ENCODE data around the gene GLMP.

Gene GLMP

DNA sequence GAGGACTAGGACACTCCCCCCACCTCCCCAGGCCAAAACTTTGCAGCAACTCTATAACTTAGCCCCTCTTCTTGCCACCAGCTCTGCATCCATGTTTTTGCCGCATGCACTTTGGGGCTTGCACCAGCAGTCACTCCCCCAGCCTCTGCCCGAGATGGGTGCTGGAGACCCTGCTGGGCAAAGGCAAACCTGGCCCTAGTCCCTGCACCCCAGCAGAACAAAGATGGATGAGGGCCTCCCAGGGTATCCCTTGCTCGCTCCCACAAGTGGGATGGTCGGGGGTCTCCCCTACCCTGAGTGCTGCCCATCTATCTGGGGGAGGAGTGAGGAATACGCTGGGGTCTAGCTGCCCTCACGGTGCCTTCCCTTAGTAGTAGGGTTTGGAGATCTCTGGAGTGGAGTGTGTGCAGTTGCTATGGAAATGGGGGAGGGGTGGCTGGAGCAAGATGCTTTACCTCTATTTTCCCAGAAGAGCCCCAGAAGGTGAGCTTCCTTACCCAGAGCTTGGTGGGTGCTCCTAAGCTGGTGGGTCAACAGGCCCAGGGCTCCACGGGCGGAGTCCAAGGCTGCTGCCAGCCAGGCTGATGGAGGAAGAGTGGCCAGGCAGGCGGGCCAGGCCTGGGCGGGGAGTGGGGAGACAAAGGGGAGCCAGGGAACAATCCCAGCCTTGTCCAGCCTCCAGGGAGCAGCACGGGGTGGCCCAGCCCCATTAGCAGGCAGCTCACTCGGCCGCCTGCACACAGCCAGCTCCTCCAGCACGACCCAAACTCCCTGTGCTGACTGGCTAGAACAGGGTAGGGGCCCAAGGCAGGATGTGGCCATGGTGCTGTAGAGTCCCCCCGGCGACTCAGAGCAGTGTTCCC is 47.8 kb downstream of the GLMP start, which contains the start of gene PAQR6:
Gene PAQR6 (minus strand): TSS at position 597 of the 863 bp plus-strand sequence. CDS start 1,325 bp downstream, outside the sequence.
- peaks cover 7% of the 10 kb centered on the region for H3K27me3 ChIP-seq (replicated peaks; ENCODE audit: control insufficient read depth, insufficient read depth, low read length)
- H3K4me1 ChIP-seq (ENCODE audit: control insufficient read depth, insufficient read depth, low read length) = peaks cover 11% of the 10 kb centered on the region
- H3K36me3 ChIP-seq (ENCODE audit: control insufficient read depth, insufficient read depth, low read length, severe bottlenecking) = peaks cover 38% of the 10 kb centered on the region
- no peak within 1 kb of the TSS for H3K9ac ChIP-seq (ENCODE audit: low read length)
- no peak for DNase-seq (ENCODE audit: low read depth)
- no peaks in the 10 kb centered on the region for H3K9me3 ChIP-seq (ENCODE audit: control insufficient read depth, low read length)
- no peak within 1 kb of the TSS for H3K4me3 ChIP-seq (ENCODE audit: low read length)

GRCh38 chr1:156246781-156247459 is 48.6 kb downstream of the GLMP start:
- peaks cover 30% of the 10 kb centered on the region for H3K36me3 ChIP-seq (ENCODE audit: control insufficient read depth, insufficient read depth, low read length, severe bottlenecking)
- H3K9me3 ChIP-seq (ENCODE audit: control insufficient read depth, low read length) = no peaks in the 10 kb centered on the region
- peaks cover 11% of the 10 kb centered on the region for H3K4me1 ChIP-seq (ENCODE audit: control insufficient read depth, insufficient read depth, low read length)
- H3K9ac ChIP-seq (ENCODE audit: low read length) = no peak overlapping the region
- no peak overlapping the region for H3K4me3 ChIP-seq (ENCODE audit: low read length)
- peaks cover 7% of the 10 kb centered on the region for H3K27me3 ChIP-seq (replicated peaks; ENCODE audit: control insufficient read depth, insufficient read depth, low read length)
- DNase-seq (ENCODE audit: low read depth) = no peak

GRCh38 chr1:156246241-156246780 is 49.2 kb downstream of the GLMP start:
- Histone ChIP-seq H3K9ac (ENCODE audit: low read length) (no peak overlapping the region), H3K36me3 (ENCODE audit: control insufficient read depth, insufficient read depth, low read length, severe bottlenecking) (peaks cover 24% of the 10 kb centered on the region), H3K27me3 (replicated peaks; ENCODE audit: control insufficient read depth, insufficient read depth, low read length) (peaks cover 7% of the 10 kb centered on the region), H3K4me1 (ENCODE audit: control insufficient read depth, insufficient read depth, low read length) (peaks cover 11% of the 10 kb centered on the region), H3K9me3 (ENCODE audit: control insufficient read depth, low read length) (no peaks in the 10 kb centered on the region), H3K4me3 (ENCODE audit: low read length) (no peak overlapping the region)
- no peak for DNase-seq (ENCODE audit: low read depth)

- Histone ChIP-seq H3K36me3 (ENCODE audit: control insufficient read depth, insufficient read depth, low read length, severe bottlenecking) (peaks cover 18% of the 10 kb centered on the region), H3K9ac (ENCODE audit: low read length) (no peak overlapping the region), H3K27me3 (replicated peaks; ENCODE audit: control insufficient read depth, insufficient read depth, low read length) (peaks cover 7% of the 10 kb centered on the region), H3K4me3 (ENCODE audit: low read length) (no peak overlapping the region), H3K4me1 (ENCODE audit: control insufficient read depth, insufficient read depth, low read length) (peaks cover 11% of the 10 kb centered on the region), H3K9me3 (ENCODE audit: control insufficient read depth, low read length) (no peaks in the 10 kb centered on the region)
- peak; percentile 50 for DNase-seq (ENCODE audit: low read depth)
These were observed 49.8 kb downstream of the GLMP start for GRCh38 chr1:156245451-156246232.

DNA sequence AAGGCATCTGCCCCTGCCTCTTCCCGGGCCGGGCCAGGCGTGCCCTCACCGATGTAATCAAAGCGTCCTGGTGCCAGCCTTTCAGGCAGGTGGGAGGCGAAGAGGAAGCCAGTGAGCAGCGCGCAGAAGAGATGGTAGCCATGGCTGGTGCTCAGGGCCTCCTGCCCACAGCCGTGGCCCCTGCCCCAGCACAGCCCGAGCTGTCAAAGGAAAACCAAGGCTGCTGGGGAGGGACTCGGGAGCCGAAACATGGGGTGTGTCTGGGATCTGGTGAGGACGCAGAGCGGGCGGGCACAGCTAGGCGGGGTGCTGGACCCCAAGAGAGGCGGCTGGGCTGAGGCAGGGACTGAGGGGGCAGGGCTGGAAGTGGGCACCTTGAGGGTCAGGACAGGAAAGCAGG is 50.8 kb downstream of the GLMP start:
- H3K9me3 ChIP-seq (ENCODE audit: control insufficient read depth, low read length) = no peaks in the 10 kb centered on the region
- DNase-seq (ENCODE audit: low read depth) = no peak
- peaks cover 11% of the 10 kb centered on the region for H3K4me1 ChIP-seq (ENCODE audit: control insufficient read depth, insufficient read depth, low read length)
- H3K27me3 ChIP-seq (replicated peaks; ENCODE audit: control insufficient read depth, insufficient read depth, low read length) = peaks cover 7% of the 10 kb centered on the region
- no peak overlapping the region for H3K4me3 ChIP-seq (ENCODE audit: low read length)
- peaks cover 12% of the 10 kb centered on the region for H3K36me3 ChIP-seq (ENCODE audit: control insufficient read depth, insufficient read depth, low read length, severe bottlenecking)
- H3K9ac ChIP-seq (ENCODE audit: low read length) = no peak overlapping the region

GRCh38 chr1:156244126-156244525 is 51.4 kb downstream of the GLMP start:
- Histone ChIP-seq H3K4me3 (ENCODE audit: low read length) (no peak overlapping the region), H3K27me3 (replicated peaks; ENCODE audit: control insufficient read depth, insufficient read depth, low read length) (peaks cover 7% of the 10 kb centered on the region), H3K4me1 (ENCODE audit: control insufficient read depth, insufficient read depth, low read length) (peaks cover 11% of the 10 kb centered on the region), H3K36me3 (ENCODE audit: control insufficient read depth, insufficient read depth, low read length, severe bottlenecking) (peaks cover 12% of the 10 kb centered on the region), H3K9me3 (ENCODE audit: control insufficient read depth, low read length) (no peaks in the 10 kb centered on the region), H3K9ac (ENCODE audit: low read length) (no peak overlapping the region)
- DNase-seq (ENCODE audit: low read depth) = no peak

DNA sequence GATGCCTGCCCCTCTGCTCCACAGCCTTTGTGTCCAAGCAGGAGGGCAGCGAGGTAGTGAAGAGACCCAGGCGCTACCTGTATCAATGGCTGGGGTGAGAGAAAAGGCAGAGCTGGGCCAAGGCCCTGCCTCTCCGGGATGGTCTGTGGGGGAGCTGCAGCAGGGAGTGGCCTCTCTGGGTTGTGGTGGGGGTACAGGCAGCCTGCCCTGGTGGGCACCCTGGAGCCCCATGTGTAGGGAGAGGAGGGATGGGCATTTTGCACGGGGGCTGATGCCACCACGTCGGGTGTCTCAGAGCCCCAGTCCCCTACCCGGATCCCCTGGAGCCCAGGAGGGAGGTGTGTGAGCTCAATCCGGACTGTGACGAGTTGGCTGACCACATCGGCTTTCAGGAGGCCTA is 52.7 kb downstream of the GLMP start:
- Histone ChIP-seq H3K27me3 (replicated peaks; ENCODE audit: control insufficient read depth, insufficient read depth, low read length) (peaks cover 7% of the 10 kb centered on the region), H3K9ac (ENCODE audit: low read length) (no peak overlapping the region), H3K9me3 (ENCODE audit: control insufficient read depth, low read length) (no peaks in the 10 kb centered on the region), H3K36me3 (ENCODE audit: control insufficient read depth, insufficient read depth, low read length, severe bottlenecking) (peaks cover 18% of the 10 kb centered on the region), H3K4me1 (ENCODE audit: control insufficient read depth, insufficient read depth, low read length) (peaks cover 7% of the 10 kb centered on the region), H3K4me3 (ENCODE audit: low read length) (no peak overlapping the region)
- no peak for DNase-seq (ENCODE audit: low read depth)

Data from adipocyte (in vitro differentiated cells).